ENCODE data around the gene LRRC31. TPM values are rescaled to one million over a fixed set of nuclear protein-coding genes. Genes with fewer than 3 reads are reported as not detected.

The LRRC31 gene
- total RNA-seq, 4 donors from 2014 or later = not detected

GRCh38 chr3:169864270-169864669 lies 5.5 kb downstream of the LRRC31 start:
- no peaks in the 10 kb centered on the region for H3K27me3 ChIP-seq
- no peak overlapping the region for H3K4me3 ChIP-seq (replicated peaks in 1 of 3)
- no peak for DNase-seq
- H3K27ac ChIP-seq = no peak overlapping the region
- no peaks in the 10 kb centered on the region for H3K9me3 ChIP-seq
- peaks cover 0 to 3% of the 10 kb centered on the region in 2 donors for H3K4me1 ChIP-seq
- H3K36me3 ChIP-seq = no peaks in the 10 kb centered on the region
- WGBS, 2 donors = 67 to 80% methylated on average over 2 of the region's 2 CpGs
- intact Hi-C loops (cut with DNase I) = loop anchor here (5.0 kb wide), 1 partner anchor 103 kb away; the partner anchor contains the start of gene SEC62
- TF ChIP-seq CTCF (IDR thresholded peaks at IDR 0.05) (no peak), POLR2A (IDR thresholded peaks at IDR 0.05) (no peak)

- intact Hi-C loops (cut with DNase I) = loop anchor here (5.0 kb wide), 1 partner anchor 104 kb away; the partner anchor contains the start of gene SEC62
- H3K36me3 ChIP-seq = no peaks in the 10 kb centered on the region
- TF ChIP-seq POLR2A (IDR thresholded peaks at IDR 0.05) = no peak
- peak; percentile 72 to 98 (median 91) for TF ChIP-seq CTCF (IDR thresholded peaks at IDR 0.05)
- H3K9me3 ChIP-seq = no peaks in the 10 kb centered on the region
- 2% methylated on average over 6 of the region's 6 CpGs for WGBS, 2 donors
- H3K4me3 ChIP-seq (replicated peaks in 1 of 3) = no peak overlapping the region
- H3K4me1 ChIP-seq = peaks cover 0 to 3% of the 10 kb centered on the region in 2 donors
- no peaks in the 10 kb centered on the region for H3K27me3 ChIP-seq
- peak; percentile 76 to 82 for DNase-seq
- H3K27ac ChIP-seq = no peak overlapping the region
Measured at GRCh38 chr3:169863458-169863899, 6.3 kb downstream of the LRRC31 start.

GRCh38 chr3:169861871-169862270 lies 7.9 kb downstream of the LRRC31 start:
- intact Hi-C loops (cut with DNase I) = loop anchor here (5.0 kb wide), 1 partner anchor 105 kb away; the partner anchor contains the start of gene SEC62
- 61 to 75% methylated on average over 5 of the region's 5 CpGs for WGBS, 2 donors

GRCh38 chr3:169857811-169858210 lies 11.9 kb downstream of the LRRC31 start:
- H3K4me3 ChIP-seq (replicated peaks in 1 of 3) = no peak overlapping the region
- H3K9me3 ChIP-seq = no peaks in the 10 kb centered on the region
- no peaks in the 10 kb centered on the region for H3K4me1 ChIP-seq
- no peak overlapping the region for H3K27ac ChIP-seq
- no peak for DNase-seq
- intact Hi-C loops (cut with DNase I) = no loop called here
- H3K36me3 ChIP-seq = no peaks in the 10 kb centered on the region
- 84 to 87% methylated on average over 2 of the region's 2 CpGs for WGBS, 2 donors
- TF ChIP-seq CTCF (IDR thresholded peaks at IDR 0.05) (no peak), POLR2A (IDR thresholded peaks at IDR 0.05) (no peak)
- no peaks in the 10 kb centered on the region for H3K27me3 ChIP-seq

More at GRCh38 chr3:169861871-169862270, 7.9 kb downstream of the LRRC31 start:
- no peaks in the 10 kb centered on the region for H3K36me3 ChIP-seq
- H3K27me3 ChIP-seq = no peaks in the 10 kb centered on the region
- peaks cover 0 to 3% of the 10 kb centered on the region in 2 donors for H3K4me1 ChIP-seq
- H3K4me3 ChIP-seq (replicated peaks in 1 of 3) = no peak overlapping the region
- DNase-seq = no peak
- TF ChIP-seq POLR2A (IDR thresholded peaks at IDR 0.05) (no peak), CTCF (IDR thresholded peaks at IDR 0.05) (no peak)
- H3K9me3 ChIP-seq = no peaks in the 10 kb centered on the region
- H3K27ac ChIP-seq = no peak overlapping the region

GRCh38 chr3:169855514-169855913 lies 14.2 kb downstream of the LRRC31 start:
- no peak overlapping the region for H3K27ac ChIP-seq
- no peaks in the 10 kb centered on the region for H3K27me3 ChIP-seq
- no peak overlapping the region for H3K4me3 ChIP-seq (replicated peaks in 1 of 3)
- DNase-seq = no peak
- WGBS, 2 donors = 94% methylated on average over 3 of the region's 3 CpGs
- H3K36me3 ChIP-seq = no peaks in the 10 kb centered on the region
- H3K4me1 ChIP-seq = no peaks in the 10 kb centered on the region
- TF ChIP-seq POLR2A (IDR thresholded peaks at IDR 0.05) (no peak), CTCF (IDR thresholded peaks at IDR 0.05) (no peak)
- intact Hi-C loops (cut with DNase I) = no loop called here
- H3K9me3 ChIP-seq = no peaks in the 10 kb centered on the region

All from thyroid gland (tissue), 4 donors.